Measurements from ENCODE around the gene CEBPG.

The CEBPG gene

DNA sequence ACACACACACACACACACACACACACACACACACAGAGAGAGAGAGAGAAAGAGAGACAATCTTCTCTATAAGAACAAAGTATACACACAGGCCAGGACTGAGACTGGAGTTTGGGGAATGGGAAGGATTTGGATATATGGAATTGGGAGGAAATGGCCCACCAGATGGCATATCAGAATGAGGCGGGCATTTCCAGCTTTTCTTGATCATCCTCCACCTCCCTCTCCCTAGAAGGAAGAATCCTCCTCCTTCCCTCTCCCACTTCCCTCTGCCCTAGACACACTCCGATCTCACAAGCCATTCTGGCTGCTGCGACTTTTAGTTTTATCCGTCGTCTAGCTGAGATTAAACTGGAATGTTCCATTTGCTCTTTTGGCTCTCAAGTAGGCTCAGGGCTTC, 10.0 kb upstream of the CEBPG start:
- Mint-ChIP-seq H3K36me3 (ENCODE audit: low read depth) (no peaks in the 10 kb centered on the region), H3K4me1 (ENCODE audit: low read depth) (peaks cover 16% of the 10 kb centered on the region), H3K4me3 (no peak overlapping the region), H3K27me3 (peaks cover 3% of the 10 kb centered on the region), H3K9me3 (no peaks in the 10 kb centered on the region), H3K27ac (no peak overlapping the region)
- intact Hi-C loops (cut with micrococcal nuclease), result no loop called here

DNA sequence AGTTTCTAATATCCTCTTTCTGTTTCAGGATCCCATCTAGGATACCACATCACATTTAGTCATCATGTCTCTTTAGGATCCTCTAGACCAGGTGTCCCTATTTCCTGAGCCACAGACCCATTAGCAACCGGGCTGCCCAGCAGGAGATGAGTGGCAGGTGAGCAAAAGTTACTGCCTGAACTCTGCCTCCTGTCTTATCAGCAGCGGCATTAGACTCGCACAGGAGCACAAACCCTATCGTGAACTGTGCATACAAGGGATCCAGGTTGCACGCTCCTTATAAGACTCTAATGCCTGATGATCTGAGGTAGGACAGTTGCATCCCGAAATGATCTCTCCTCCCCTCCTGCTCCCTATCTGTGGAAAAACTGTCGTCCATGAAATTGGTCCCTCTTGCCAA, 7.8 kb upstream of the CEBPG start:
- Mint-ChIP-seq H3K27ac (no peak overlapping the region), H3K9me3 (no peaks in the 10 kb centered on the region), H3K4me1 (ENCODE audit: low read depth) (peaks cover 17% of the 10 kb centered on the region), H3K4me3 (no peak overlapping the region), H3K27me3 (peaks cover 3% of the 10 kb centered on the region), H3K36me3 (ENCODE audit: low read depth) (no peaks in the 10 kb centered on the region)
- intact Hi-C loops (cut with micrococcal nuclease), result no loop called here

DNA sequence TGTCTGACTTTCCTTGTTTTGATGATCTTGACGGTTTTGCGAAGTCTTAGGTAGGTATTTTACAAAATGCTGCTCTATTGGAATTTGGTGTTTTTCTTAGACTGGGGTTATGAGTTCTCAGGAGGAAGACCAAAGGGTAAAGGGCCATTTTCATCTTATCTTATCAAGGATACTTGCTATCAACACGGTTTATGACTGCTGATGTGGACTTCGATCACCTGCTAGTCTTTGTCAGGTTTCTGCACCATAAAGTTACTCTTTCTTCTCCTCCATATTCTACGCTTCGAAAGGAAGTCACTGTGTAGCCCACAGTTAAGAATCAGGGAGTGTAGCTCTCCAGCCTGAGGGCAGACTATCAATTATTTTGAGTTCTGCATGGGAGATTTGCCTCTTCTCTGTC, 7.4 kb upstream of the CEBPG start:
- H3K4me1 Mint-ChIP-seq (ENCODE audit: low read depth), result peaks cover 17% of the 10 kb centered on the region
- H3K36me3 Mint-ChIP-seq (ENCODE audit: low read depth), result no peaks in the 10 kb centered on the region
- intact Hi-C loops (cut with micrococcal nuclease), result no loop called here
- H3K9me3 Mint-ChIP-seq, result no peaks in the 10 kb centered on the region
- no peak overlapping the region for H3K4me3 Mint-ChIP-seq
- peaks cover 3% of the 10 kb centered on the region for H3K27me3 Mint-ChIP-seq
- H3K27ac Mint-ChIP-seq, result no peak overlapping the region

DNA sequence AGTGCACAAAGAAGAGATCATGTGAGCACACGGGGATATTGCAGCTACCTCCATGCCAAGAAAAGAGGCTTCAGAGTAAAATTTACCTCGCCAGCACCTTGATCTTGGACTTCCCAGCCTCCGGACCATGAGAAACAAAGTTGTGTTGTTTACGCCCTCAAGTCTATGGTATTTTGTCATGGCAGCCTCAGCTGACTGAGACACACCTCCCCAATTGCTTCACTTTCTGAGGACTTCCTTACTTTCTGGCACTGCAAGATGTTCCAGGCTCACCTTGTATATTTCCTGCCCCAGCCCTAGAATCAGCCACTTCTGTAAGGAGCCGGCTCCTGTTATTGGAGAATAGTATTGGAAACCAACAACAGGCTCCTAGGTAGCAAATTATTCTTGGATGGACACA, 6.6 kb upstream of the CEBPG start:
- H3K4me3 Mint-ChIP-seq, result no peak overlapping the region
- no peaks in the 10 kb centered on the region for H3K9me3 Mint-ChIP-seq
- intact Hi-C loops (cut with micrococcal nuclease), result no loop called here
- no peak overlapping the region for H3K27ac Mint-ChIP-seq
- H3K36me3 Mint-ChIP-seq (ENCODE audit: low read depth), result no peaks in the 10 kb centered on the region
- peaks cover 3% of the 10 kb centered on the region for H3K27me3 Mint-ChIP-seq
- peaks cover 21% of the 10 kb centered on the region for H3K4me1 Mint-ChIP-seq (ENCODE audit: low read depth)

- Mint-ChIP-seq H3K4me1 (ENCODE audit: low read depth) (peaks cover 25% of the 10 kb centered on the region), H3K27ac (no peak overlapping the region), H3K36me3 (ENCODE audit: low read depth) (no peaks in the 10 kb centered on the region), H3K9me3 (no peaks in the 10 kb centered on the region), H3K27me3 (peaks cover 3% of the 10 kb centered on the region), H3K4me3 (no peak overlapping the region)
- intact Hi-C loops (cut with micrococcal nuclease), result no loop called here
Measured at GRCh38 chr19:33368074-33368864, 5.2 kb upstream of the CEBPG start.

DNA sequence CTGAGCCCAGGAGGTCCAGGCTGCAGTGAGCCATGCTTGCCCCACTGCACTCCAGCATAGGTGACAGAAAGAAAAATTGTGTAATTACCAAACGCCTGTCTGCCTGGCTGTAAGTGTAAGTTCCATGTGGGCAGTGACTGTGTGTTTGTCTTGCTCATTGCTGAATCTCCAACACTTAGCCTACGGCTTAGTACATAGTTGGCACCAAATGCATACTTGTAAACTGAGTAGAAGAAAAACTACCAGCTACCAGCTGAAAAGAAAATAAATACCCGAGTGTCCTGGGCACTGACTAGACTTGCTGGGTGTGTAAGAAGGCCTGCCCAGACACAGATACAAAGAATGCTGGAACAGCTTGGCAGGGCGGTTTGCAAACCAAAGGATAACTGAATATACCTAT, 2.7 kb upstream of the CEBPG start:
- Mint-ChIP-seq H3K4me3 (no peak overlapping the region), H3K27me3 (no peaks in the 10 kb centered on the region)
- intact Hi-C loops (cut with micrococcal nuclease), result loop anchor here (10.0 kb wide), 1 partner anchor 126 kb away; no protein-coding TSS in a partner anchor

GRCh38 chr19:33374236-33374714, 766 bp downstream of the CEBPG start:
- peaks cover 33% of the 10 kb centered on the region for H3K36me3 Mint-ChIP-seq (ENCODE audit: low read depth)
- no peaks in the 10 kb centered on the region for H3K27me3 Mint-ChIP-seq
- H3K27ac Mint-ChIP-seq, result peak overlapping the region; percentile 95
- intact Hi-C loops (cut with micrococcal nuclease), result loop anchor here (10.0 kb wide), 1 partner anchor 129 kb away; no protein-coding TSS in a partner anchor
- H3K4me1 Mint-ChIP-seq (ENCODE audit: low read depth), result peaks cover 60% of the 10 kb centered on the region
- no peaks in the 10 kb centered on the region for H3K9me3 Mint-ChIP-seq
- H3K4me3 Mint-ChIP-seq, result peak overlapping the region; percentile 87

More for the DNA sequence above, 2.7 kb upstream of the CEBPG start:
- peaks cover 30% of the 10 kb centered on the region for H3K4me1 Mint-ChIP-seq (ENCODE audit: low read depth)
- H3K36me3 Mint-ChIP-seq (ENCODE audit: low read depth), result peaks cover 10% of the 10 kb centered on the region
- no peak overlapping the region for H3K27ac Mint-ChIP-seq
- no peaks in the 10 kb centered on the region for H3K9me3 Mint-ChIP-seq

DNA sequence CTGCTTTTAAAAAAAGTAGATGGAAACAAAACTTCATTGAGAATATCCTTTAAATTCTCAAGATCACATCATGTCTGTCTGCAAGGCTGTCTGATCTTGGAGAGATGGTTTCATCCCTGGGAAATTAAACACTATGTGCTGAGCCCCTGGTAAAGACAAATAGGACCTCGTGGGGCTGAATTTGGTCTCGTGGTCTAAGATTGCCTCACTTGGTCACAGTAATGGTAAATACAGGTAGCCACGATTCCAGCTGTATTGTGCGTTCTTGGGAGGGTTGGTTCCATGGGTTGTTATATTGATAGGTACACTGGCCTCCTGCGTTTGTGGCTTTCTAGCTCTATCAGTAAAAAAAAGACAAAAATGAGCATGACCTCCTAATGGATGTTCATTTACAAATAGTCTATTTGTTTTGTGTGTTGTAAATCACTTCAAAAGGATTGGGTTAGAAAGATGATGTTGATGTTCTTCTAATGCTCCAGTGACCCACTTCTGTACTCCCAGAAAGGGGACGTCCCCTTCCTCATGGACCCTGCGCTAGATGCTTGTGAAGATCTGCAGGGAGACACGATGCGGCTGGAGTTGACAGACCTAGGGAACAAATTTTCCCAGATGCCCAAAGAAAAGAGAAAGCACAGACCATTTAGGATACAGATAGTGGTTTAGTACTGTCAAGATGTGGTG, 1.8 kb downstream of the CEBPG start:
- no peaks in the 10 kb centered on the region for H3K9me3 Mint-ChIP-seq
- H3K36me3 Mint-ChIP-seq (ENCODE audit: low read depth), result peaks cover 42% of the 10 kb centered on the region
- no peaks in the 10 kb centered on the region for H3K27me3 Mint-ChIP-seq
- peak overlapping the region; percentile 87 for H3K4me3 Mint-ChIP-seq
- intact Hi-C loops (cut with micrococcal nuclease), result loop anchor here (10.0 kb wide), 1 partner anchor 130 kb away; no protein-coding TSS in a partner anchor
- H3K27ac Mint-ChIP-seq, result peak overlapping the region; percentile 0
- peaks cover 63% of the 10 kb centered on the region for H3K4me1 Mint-ChIP-seq (ENCODE audit: low read depth)

- Mint-ChIP-seq H3K27ac (peak overlapping the region; percentile 0), H3K4me1 (ENCODE audit: low read depth) (peaks cover 64% of the 10 kb centered on the region), H3K4me3 (peak overlapping the region; percentile 6), H3K27me3 (no peaks in the 10 kb centered on the region), H3K36me3 (ENCODE audit: low read depth) (peaks cover 46% of the 10 kb centered on the region), H3K9me3 (no peaks in the 10 kb centered on the region)
- intact Hi-C loops (cut with micrococcal nuclease), result loop anchor here (10.0 kb wide), 1 partner anchor 131 kb away; no protein-coding TSS in a partner anchor
Measured at GRCh38 chr19:33375837-33376159, 2.3 kb downstream of the CEBPG start.

GRCh38 chr19:33376423-33376822, 2.9 kb downstream of the CEBPG start:
- H3K27ac Mint-ChIP-seq, result no peak overlapping the region
- no peaks in the 10 kb centered on the region for H3K9me3 Mint-ChIP-seq
- peaks cover 71% of the 10 kb centered on the region for H3K4me1 Mint-ChIP-seq (ENCODE audit: low read depth)
- H3K36me3 Mint-ChIP-seq (ENCODE audit: low read depth), result peaks cover 52% of the 10 kb centered on the region
- H3K4me3 Mint-ChIP-seq, result no peak overlapping the region
- intact Hi-C loops (cut with micrococcal nuclease), result loop anchor here (10.0 kb wide), 1 partner anchor 132 kb away; no protein-coding TSS in a partner anchor
- H3K27me3 Mint-ChIP-seq, result no peaks in the 10 kb centered on the region

DNA sequence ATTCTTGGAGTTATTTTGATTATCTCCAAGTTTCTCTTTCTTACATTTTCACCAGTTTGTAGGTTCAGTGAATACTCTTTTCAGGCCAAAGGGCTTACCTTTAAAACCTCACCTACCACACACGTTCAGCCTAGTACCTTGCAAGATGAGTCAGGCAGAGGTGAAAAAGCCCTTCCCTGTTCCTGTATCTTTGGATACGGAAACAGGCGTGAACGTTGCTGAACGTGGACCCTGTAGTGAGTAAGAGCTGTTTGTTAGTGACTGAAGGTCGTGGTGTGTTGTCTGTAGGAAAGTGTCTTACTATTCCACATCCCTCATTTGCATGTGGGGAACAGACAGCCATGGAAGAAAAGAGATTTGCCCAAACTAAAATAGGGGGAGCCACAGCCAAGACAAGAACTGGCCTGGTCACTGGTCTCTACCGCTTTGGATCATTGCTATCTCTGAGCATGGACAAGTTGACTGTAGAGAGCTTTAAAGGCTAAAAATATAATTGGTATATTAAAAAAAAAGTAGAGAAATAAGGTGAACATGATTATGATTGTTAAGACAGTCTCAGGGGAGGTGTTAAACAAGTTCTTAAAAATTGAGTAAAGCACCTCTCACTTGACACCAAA, 3.5 kb downstream of the CEBPG start:
- Mint-ChIP-seq H3K4me1 (ENCODE audit: low read depth) (peaks cover 70% of the 10 kb centered on the region), H3K9me3 (no peaks in the 10 kb centered on the region), H3K27me3 (no peaks in the 10 kb centered on the region), H3K4me3 (no peak overlapping the region), H3K36me3 (ENCODE audit: low read depth) (peaks cover 58% of the 10 kb centered on the region), H3K27ac (no peak overlapping the region)
- intact Hi-C loops (cut with micrococcal nuclease), result loop anchor here (10.0 kb wide), 1 partner anchor 132 kb away; no protein-coding TSS in a partner anchor

GRCh38 chr19:33377586-33378475, 4.3 kb downstream of the CEBPG start:
- peaks cover 61% of the 10 kb centered on the region for H3K36me3 Mint-ChIP-seq (ENCODE audit: low read depth)
- H3K4me1 Mint-ChIP-seq (ENCODE audit: low read depth), result peaks cover 70% of the 10 kb centered on the region
- H3K27me3 Mint-ChIP-seq, result no peaks in the 10 kb centered on the region
- intact Hi-C loops (cut with micrococcal nuclease), result loop anchor here (10.0 kb wide), 1 partner anchor 133 kb away; no protein-coding TSS in a partner anchor
- H3K4me3 Mint-ChIP-seq, result no peak overlapping the region
- H3K9me3 Mint-ChIP-seq, result no peaks in the 10 kb centered on the region
- H3K27ac Mint-ChIP-seq, result no peak overlapping the region

- H3K4me3 Mint-ChIP-seq, result no peak overlapping the region
- no peaks in the 10 kb centered on the region for H3K9me3 Mint-ChIP-seq
- intact Hi-C loops (cut with micrococcal nuclease), result loop anchor here (10.0 kb wide), 1 partner anchor 134 kb away; no protein-coding TSS in a partner anchor
- peaks cover 73% of the 10 kb centered on the region for H3K36me3 Mint-ChIP-seq (ENCODE audit: low read depth)
- no peak overlapping the region for H3K27ac Mint-ChIP-seq
- no peaks in the 10 kb centered on the region for H3K27me3 Mint-ChIP-seq
- peaks cover 76% of the 10 kb centered on the region for H3K4me1 Mint-ChIP-seq (ENCODE audit: low read depth)
Measured at GRCh38 chr19:33379151-33379829, 5.8 kb downstream of the CEBPG start.

Measured in dendritic cell treated with granulocyte-macrophage colony-stimulating factor and Interleukin-4, amounts not matched to agents 40 ng/mL and 50 ng/mL, for 4 days (primary cell).